ENCODE measurements around the gene CNTNAP2. TPM values are rescaled to one million over a fixed set of nuclear protein-coding genes. Genes with fewer than 3 reads are reported as not detected.
A peak's percentile ranks its signal among the peaks of the same experiment; 100 is the strongest.

The CNTNAP2 gene
- total and polyA plus RNA-seq, 2 of the 13 experiments (the other 11 are each of a cell fraction or from before 2014, with no cell fraction given), result 0.40 to 0.42 TPM

- no peak for ATAC-seq
These were observed 2150.2 kb downstream of the CNTNAP2 start for GRCh38 chr7:148266795-148267194.

GRCh38 chr7:148270576-148270975 lies 2154.0 kb downstream of the CNTNAP2 start:
- H3K9ac ChIP-seq (ENCODE audit: insufficient read depth, low read depth, low read length), result no peak overlapping the region
- FAIRE-seq (no peak), ATAC-seq (peak; percentile 48; the same call in 1 of the 3 replicates), DNase-seq (ENCODE audit: low spot score) (peak; percentile 7)
- H3K27me3 ChIP-seq (ENCODE audit: control insufficient read depth in 1 of 2, insufficient read depth in 2 of 2, low read length in 2 of 2), result peaks cover 0 to 1% of the 10 kb centered on the region in 2 experiments; a peak in 1 of 5 replicates
- no peak overlapping the region for H3K27ac ChIP-seq (ENCODE audit: extremely low read length, insufficient read depth, low read length)
- no peak overlapping the region for H2AFZ ChIP-seq (ENCODE audit: low read length)
- CTCF ChIA-PET (ENCODE audit: low intra/inter-chr PET ratio, low total read pairs), result no interaction called here
- H3K36me3 ChIP-seq (replicated peaks in 1 of 2; ENCODE audit: control insufficient read depth in 1 of 2, insufficient read depth in 2 of 2, low read length in 2 of 2), result no peaks in the 10 kb centered on the region
- intact Hi-C loops (cut with micrococcal nuclease; ENCODE audit: unreplicated experiment) (no loop called here), in situ Hi-C loops (cut with HindIII; ENCODE audit: extremely low pct_ligation_motif_present, low pct_unique_long_range_greater_than_20kb) (loop anchor here (25.0 kb wide), 1 partner anchor 692 kb away; no protein-coding TSS in a partner anchor)
- peaks cover 7% of the 10 kb centered on the region; the same call in 1 of the 2 replicates for H3K4me1 ChIP-seq (ENCODE audit: insufficient read depth, low read length)
- POLR2A ChIA-PET, result interaction anchor here (0.6 kb wide), 1 partner anchor 232 kb away, joined by 4 read pairs; no protein-coding TSS in a partner anchor
- no peaks in the 10 kb centered on the region for H3K9me3 ChIP-seq (ENCODE audit: low read length)
- 1% methylated on average over 4 of the region's 4 CpGs for WGBS (ENCODE audit: low lambda C conversion rate)
- no TSS peak for BruUV-seq (replicated peaks)
- H3K79me2 ChIP-seq (ENCODE audit: insufficient read depth, low read length), result no peaks in the 10 kb centered on the region
- no peaks in the 10 kb centered on the region for H4K20me1 ChIP-seq (ENCODE audit: insufficient read depth, low read length)
- no peak overlapping the region for H3K4me3 ChIP-seq (replicated peaks in 1 of 3; ENCODE audit: insufficient read depth in 1 of 3, low read depth in 2 of 3, low read length in 3 of 3)
- no peak overlapping the region for H3K4me2 ChIP-seq (ENCODE audit: low read depth, low read length)
- TF ChIP-seq, protein P1, sequence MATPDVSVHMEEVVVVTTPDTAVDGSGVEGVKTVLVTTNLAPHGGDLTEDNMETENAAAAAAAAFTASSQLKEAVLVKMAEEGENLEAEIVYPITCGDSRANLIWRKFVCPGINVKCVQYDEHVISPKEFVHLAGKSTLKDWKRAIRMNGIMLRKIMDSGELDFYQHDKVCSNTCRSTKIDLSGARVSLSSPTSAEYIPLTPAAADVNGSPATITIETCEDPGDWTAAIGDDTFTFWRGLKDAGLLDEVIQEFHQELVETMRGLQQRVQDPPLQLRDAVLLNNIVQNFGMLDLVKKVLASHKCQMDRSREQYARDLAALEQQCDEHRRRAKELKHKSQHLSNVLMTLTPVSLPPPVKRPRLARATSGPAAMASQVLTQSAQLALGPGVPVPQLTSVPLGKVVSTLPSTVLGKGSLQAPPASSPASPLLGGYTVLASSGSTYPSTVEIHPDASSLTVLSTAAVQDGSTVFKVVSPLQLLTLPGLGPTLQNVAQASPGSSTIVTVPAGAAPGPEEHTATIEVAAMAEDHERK (CRISPR knock-in tag; IDR thresholded peaks at IDR 0.05; ENCODE audit: low read depth), result no peak
- no peak for TF ChIP-seq RBM39 (IDR thresholded peaks at IDR 0.05; ENCODE audit: low read depth, low read length, poor library complexity, severe bottlenecking)
- TF ChIP-seq, protein P2, sequence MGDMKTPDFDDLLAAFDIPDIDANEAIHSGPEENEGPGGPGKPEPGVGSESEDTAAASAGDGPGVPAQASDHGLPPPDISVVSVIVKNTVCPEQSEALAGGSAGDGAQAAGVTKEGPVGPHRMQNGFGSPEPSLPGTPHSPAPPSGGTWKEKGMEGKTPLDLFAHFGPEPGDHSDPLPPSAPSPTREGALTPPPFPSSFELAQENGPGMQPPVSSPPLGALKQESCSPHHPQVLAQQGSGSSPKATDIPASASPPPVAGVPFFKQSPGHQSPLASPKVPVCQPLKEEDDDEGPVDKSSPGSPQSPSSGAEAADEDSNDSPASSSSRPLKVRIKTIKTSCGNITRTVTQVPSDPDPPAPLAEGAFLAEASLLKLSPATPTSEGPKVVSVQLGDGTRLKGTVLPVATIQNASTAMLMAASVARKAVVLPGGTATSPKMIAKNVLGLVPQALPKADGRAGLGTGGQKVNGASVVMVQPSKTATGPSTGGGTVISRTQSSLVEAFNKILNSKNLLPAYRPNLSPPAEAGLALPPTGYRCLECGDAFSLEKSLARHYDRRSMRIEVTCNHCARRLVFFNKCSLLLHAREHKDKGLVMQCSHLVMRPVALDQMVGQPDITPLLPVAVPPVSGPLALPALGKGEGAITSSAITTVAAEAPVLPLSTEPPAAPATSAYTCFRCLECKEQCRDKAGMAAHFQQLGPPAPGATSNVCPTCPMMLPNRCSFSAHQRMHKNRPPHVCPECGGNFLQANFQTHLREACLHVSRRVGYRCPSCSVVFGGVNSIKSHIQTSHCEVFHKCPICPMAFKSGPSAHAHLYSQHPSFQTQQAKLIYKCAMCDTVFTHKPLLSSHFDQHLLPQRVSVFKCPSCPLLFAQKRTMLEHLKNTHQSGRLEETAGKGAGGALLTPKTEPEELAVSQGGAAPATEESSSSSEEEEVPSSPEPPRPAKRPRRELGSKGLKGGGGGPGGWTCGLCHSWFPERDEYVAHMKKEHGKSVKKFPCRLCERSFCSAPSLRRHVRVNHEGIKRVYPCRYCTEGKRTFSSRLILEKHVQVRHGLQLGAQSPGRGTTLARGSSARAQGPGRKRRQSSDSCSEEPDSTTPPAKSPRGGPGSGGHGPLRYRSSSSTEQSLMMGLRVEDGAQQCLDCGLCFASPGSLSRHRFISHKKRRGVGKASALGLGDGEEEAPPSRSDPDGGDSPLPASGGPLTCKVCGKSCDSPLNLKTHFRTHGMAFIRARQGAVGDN (CRISPR knock-in tag; IDR thresholded peaks at IDR 0.05), result no peak
- TF ChIP-seq HNF4A (CRISPR knock-in tag; IDR thresholded peaks at IDR 0.05), result peak; percentile 28; the same call in 1 of the 2 replicates

More at GRCh38 chr7:148266795-148267194, 2150.2 kb downstream of the CNTNAP2 start:
- WGBS (ENCODE audit: low lambda C conversion rate), result 74% methylated on average over 8 of the region's 8 CpGs
- Histone ChIP-seq H3K9me3 (ENCODE audit: low read length) (no peaks in the 10 kb centered on the region), H4K20me1 (ENCODE audit: insufficient read depth, low read length) (no peaks in the 10 kb centered on the region), H3K79me2 (ENCODE audit: insufficient read depth, low read length) (no peaks in the 10 kb centered on the region), H3K4me3 (replicated peaks in 1 of 3; ENCODE audit: insufficient read depth in 1 of 3, low read depth in 2 of 3, low read length in 3 of 3) (no peak overlapping the region), H2AFZ (ENCODE audit: low read length) (no peak overlapping the region), H3K27me3 (ENCODE audit: control insufficient read depth in 1 of 2, insufficient read depth in 2 of 2, low read length in 2 of 2) (peaks cover 0 to 9% of the 10 kb centered on the region in 2 experiments; a peak in 1 of 5 replicates), H3K4me2 (ENCODE audit: low read depth, low read length) (no peak overlapping the region), H3K9ac (ENCODE audit: insufficient read depth, low read depth, low read length) (no peak overlapping the region), H3K4me1 (ENCODE audit: insufficient read depth, low read length) (peaks cover 7% of the 10 kb centered on the region; the same call in 1 of the 2 replicates), H3K27ac (ENCODE audit: extremely low read length, insufficient read depth, low read length) (no peak overlapping the region), H3K36me3 (replicated peaks in 1 of 2; ENCODE audit: control insufficient read depth in 1 of 2, insufficient read depth in 2 of 2, low read length in 2 of 2) (no peaks in the 10 kb centered on the region)
- in situ Hi-C loops (cut with HindIII; ENCODE audit: extremely low pct_ligation_motif_present, low pct_unique_long_range_greater_than_20kb) (loop anchor here (10.0 to 25.0 kb wide), 2 partner anchors 218 to 696 kb away; no protein-coding TSS in a partner anchor), intact Hi-C loops (cut with micrococcal nuclease; ENCODE audit: unreplicated experiment) (no loop called here)
- TF ChIP-seq ATF7 (IDR thresholded peaks at IDR 0.05), result peak; percentile 54; the same call in 1 of the 2 replicates
- no peak for TF ChIP-seq ATF7 (CRISPR knock-in tag; IDR thresholded peaks at IDR 0.05)
- TF ChIP-seq SRSF9 (IDR thresholded peaks at IDR 0.05; ENCODE audit: borderline replicate concordance, insufficient read depth, low read depth, low read length, poor library complexity, severe bottlenecking), result no peak
- ChIA-PET POLR2A (no interaction called here), CTCF (ENCODE audit: low intra/inter-chr PET ratio, low total read pairs) (no interaction called here)
- BruUV-seq (replicated peaks), result no TSS peak
- FAIRE-seq, result no peak
- DNase-seq (ENCODE audit: low spot score), result no peak
